Activated CD8-positive, alpha-beta memory T cell treated with anti-CD3 and anti-CD28 coated beads for 4 hours (primary cell): ENCODE data around the gene LITAF.
"Not testable (repeated sequence)": the region's sequence is repeated elsewhere in the genome, so short reads cannot be mapped to it uniquely, and the experiment has no call there.

ENCODE experiments used
- DNase-seq, 2 donors: peaks; one replicate each; pipeline ENCODE4 v3.0.0-alpha.2; 2020; ENCODE audit warnings: low read depth in 2 of 2

The LITAF gene

DNA sequence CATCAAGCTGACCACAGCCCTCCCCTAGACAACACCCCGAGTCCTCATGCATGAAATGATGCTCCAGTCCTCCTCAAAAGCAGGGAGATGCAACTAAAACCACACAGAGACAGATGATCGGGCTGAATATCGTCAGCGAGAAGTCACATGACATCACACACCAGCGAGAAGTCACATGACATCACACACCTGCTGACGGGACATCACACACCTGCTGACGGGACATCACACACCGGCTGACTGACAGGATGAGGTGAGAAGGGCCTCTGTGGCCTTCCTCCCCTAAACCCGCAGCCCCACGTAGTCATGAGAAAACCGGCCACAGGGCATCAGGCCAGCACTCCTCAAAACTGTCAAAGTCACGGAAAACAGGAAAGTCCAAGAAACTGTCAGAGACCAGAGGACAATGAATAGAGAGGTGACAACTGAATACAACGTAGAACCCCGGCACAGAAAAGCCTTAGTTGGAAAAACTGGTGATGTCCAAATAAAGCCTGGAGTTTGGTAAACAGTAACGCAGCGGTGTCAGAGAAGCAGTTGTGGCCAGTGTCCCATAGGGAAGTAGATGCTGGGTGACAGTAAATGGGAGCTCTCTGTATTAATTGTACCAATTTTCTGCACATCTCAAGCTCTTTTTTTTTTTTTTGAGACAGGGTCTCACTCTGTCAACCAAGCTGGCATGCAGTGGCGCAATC is 14.3 kb downstream of the LITAF start:
- peak in 1 of 2 donors; percentile 51 for DNase-seq

DNA sequence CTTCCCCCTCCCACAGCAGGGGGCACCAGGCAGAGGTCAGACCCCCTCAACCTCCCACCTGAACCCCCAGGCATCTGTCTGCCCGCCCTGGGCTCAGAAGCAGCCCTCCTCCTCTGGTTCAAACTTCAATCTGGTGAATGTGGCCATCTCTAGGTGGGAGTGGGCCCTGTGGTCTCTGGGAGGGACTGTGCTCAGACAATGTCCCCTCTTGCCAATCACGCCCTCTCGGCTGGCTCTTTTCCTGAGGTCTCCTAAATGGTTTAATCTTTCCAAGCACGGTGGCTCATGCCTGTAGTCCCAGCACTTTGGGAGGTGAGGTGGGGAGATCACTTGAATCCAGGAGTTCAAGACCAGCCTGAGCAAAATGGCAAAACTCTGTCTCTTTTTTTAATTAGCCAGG is 15.2 kb downstream of the LITAF start:
- no peak for DNase-seq

DNA sequence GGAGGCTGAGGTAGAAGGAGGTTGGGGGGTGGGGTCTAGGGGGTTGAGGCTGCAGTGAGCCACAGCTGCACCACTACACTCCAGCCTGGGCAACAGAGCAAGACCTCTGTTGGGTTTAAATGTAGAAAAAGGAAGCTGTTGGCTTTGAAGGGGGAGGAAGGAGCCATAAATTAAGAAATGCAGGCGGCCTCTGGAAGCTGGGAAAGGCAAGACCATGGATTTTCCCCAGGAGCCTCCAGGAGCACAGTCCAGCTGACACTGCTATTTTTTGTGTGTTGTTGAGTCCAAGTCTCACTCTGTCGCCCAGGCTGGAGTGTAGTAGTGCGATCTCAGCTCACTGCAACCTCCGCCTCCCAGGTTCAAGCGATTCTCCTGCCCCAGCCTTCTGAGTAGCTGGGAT is 15.9 kb downstream of the LITAF start:
- DNase-seq = no peak

DNA sequence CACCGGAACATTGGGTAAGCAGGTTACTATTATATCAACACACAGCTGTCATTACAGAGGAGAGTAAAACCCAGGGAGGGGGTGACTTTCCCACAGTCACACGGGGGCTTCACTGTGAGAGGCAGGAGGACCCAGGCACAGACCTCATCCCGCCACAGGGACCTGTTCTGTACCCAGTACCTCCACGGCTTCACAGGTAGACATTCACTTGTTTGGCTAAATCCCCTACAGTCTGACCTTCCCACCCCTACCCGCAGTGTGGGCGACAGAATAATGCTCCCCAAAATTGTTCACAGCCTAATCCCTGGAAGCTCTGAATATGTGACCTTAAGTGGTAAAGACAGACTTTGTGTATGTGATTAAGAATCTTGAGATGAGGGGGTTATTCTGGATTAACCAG is 16.5 kb downstream of the LITAF start:
- DNase-seq = no peak

DNA sequence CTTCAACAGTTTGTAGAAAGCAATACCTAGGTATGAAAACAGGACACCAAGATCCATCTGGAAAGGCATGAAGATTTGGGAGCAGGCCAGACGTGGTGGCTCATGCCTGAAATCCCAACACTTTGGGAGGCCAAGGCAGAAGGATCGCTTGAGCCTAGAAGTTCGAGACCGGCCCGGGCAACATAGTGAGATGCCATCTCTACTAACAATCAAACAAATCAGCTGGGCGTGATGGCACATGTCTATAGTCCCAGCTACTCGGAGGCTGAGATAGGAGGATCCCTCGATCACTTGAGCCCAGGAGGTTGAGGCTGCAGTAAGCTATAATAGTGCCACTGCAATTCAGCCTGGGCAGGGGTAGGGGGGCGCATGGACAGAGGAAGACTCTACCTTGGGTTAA is 20.3 kb downstream of the LITAF start:
- no peak for DNase-seq

DNA sequence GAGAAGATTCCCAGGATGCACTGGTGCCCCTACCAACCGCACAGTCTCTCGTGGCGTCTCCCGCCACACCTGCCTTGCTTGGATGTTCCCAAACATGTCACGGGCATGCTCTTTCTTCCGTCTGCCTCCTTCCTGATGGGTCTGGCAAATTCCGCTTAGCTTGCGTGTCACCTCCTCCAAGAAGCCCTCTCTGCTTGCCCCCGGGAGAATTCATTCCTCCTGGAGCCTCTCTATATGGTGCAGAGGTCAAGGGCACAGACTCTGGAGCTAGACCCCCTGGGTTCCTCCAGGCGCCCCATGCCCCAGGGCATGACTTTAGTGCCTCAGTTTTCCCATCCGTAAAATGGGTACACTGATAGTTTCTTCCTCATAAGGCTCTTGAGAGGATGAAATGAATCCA is 21.1 kb downstream of the LITAF start:
- DNase-seq = no peak

DNA sequence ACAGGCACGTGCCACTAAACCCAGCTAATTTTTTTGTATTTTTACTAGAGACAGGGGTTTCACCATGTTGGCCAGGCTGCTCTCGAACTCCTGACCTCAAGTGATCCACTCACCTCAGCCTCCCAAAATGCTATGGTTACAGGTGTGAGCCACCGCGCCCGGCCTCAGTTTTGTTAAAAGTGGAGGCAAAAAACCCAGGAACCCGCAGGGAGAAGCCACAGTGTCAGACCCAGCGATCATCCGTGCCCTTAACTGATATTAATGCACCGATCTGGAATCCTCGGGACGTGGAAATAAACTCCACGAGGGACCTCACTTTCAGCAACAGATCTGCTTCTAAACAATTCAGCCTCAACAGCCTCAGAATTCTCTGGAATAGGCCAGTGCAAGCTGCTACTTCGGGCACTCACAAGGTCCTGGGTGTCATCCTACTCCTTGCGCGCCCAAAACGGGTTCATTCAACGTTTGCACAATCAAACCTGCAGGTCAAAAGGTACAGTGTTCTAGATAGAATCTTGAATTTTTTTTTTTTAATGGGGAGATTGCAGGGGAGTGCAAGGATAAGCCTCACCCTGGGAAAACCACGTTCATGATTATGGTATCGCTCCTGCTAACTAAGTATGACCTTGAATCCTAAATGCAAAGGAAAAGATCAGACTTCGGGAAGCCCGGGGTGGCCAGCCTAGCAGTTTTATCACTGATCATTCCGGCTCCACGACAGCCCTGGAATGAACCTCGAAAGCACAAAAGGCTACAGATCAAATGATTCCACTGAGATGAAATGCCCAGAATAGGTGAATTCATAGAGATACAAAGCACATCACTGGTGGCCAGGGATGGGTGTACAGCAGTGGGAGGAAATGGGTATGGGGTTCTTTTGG is 22.4 kb downstream of the LITAF start:
- DNase-seq = no peak

DNA sequence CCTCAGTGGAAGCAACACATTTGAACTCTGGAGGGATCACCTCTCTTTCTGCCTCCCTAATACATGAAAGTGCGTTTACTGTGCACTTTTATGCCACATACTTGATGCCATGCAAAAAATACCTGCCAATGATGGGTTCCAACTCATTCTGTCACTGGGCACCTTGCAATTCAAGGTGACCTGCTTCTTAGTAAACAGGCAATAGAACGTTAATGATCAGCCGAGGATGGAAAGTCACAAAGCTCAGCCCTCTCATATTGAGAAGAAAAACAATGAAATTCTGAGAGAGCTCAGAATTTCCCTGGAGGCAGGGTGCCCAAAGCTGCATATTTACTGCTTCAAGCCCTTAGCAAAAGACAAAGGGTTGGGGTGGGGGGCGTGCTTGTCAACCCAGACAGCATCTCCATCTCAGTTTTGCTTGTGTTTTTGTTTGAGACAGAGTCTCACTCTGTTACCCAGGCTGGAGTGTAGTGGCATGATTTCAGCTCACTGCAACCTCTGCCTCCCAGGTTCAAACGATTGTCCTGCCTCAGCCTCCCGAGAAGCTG is 23.2 kb downstream of the LITAF start:
- no peak for DNase-seq

DNA sequence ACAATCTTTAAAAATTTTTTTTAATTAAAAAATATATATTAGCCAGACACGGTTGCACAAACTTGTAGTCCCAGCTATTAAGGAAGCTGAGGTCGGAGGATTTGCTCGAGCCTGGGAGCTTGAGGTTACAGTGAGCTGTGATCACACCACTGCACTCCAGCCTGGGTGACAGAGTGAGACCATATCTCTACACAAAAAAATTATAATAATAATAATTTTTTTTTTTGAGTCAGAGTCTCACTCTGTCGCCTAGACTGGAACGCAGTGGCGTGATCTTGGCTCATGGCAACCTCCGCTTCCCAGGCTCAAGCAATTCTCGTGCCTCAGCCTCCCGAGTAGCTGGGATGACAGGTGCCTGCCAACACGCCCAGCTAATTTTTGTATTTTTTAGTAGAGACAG is 23.8 kb downstream of the LITAF start:
- DNase-seq = no peak

DNA sequence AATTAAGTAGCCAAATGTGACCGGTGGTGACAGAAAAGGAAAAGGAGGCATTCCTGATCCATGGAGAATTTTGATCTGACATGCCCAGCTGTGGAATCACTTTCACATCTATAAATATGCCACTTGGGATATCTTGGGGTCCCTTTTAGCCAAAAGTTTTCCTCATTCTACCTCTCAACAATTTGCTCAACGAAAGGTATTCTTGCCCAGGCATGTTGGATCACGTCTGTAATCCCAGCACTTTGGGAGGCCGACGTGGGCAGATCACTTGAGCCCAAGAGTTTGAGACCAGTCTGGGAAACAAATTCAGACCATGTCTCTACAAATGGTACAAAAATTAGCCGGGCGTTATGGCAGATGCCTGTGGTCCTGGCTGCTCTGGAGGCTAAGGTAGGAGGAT is 24.3 kb downstream of the LITAF start:
- DNase-seq = no peak

DNA sequence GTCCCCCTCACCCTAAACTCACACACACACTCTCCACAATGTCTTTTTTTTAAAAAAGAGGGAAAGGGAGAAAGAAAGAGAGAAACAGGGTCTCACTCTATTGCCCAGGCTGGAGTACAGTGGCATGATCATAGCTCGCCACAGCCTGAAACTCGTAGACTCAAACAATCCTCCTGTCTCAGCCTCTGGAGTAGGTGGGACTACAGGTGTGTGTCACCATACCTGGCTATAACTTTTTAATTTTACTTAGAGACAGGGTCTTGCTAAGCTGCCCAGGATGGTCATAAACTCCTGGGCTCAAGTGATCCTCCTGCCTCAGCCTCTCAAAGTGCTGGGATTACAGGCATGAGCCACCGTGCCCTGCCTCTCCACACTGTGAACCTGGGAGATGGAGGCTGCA is 24.9 kb downstream of the LITAF start:
- DNase-seq = no peak

DNA sequence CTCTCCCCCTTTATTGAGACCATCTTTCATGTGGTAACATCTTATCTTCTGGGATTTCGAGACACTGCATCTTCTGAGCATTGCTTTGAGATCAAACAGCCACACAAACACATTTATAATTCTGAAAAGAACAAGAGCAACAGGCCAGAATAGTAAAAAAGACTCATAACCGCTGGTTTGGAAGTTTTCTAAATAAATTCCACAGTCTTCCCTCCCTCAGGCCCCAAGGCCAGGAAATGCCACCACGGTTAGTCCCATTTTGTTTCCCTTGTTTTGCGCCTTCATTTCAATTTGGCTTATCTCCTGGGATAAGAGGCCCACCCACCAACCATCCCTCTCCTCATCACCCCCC is 25.3 kb downstream of the LITAF start:
- DNase-seq = no peak

DNA sequence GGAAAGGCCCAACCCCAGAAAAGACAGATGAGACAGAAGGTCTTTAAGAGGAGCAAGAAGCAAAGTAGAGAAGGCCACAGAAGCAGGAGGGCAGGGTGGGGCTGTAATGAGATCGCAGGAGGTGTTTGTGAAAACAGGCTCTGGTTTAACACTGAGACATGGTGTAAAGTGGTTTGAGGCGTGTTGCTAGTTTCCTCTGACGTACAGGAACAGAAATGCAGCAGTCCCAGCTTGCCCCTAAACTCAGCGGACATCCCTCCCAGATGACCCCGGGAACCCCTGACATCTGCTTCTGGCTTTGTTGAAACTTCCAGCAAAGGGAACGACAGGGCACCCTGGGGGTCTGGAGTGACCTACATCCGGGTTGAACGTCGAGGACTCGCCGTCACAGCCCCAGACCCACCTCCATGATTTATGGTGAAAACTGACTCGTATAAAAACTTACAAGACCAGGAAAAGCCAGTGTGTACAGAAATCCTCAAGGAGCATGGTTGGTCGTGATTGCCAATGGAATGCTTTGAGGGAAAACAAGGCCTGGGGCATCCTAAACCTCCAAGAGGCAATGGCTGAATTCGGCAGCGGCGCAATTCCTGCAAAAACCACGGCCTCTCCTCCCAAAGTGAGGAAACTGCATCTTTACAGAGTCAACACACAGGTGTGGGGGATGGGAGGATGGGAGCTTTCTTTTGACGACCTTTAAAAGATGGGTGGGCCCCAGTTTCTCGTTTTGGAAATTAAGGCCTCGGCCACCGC is 25.8 kb downstream of the LITAF start:
- DNase-seq = peak; percentile 35 to 41

DNA sequence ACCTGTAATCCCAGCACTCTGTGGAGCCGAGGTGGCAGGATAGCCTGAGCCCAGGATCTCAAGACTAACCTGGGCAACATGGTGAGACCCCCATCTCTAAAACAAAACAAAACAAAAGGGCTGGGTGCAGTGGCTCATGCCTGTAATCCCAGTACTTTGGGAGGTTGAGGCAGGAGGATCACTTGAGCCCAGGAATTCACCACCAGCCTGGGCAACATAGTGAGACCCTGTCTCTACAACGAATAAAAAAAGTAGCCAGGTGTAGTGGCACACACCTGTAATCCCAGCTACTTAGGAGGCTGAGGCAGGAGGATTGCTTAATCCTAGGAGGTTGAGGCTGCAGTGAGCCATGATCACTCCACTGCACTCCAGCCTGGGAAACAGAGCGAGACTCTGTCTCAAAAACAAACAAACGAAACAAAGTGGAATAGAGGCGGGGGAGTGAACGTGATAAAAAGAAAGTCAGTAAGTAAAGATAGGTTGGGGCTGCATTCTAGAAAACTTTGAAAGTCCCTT is 28.4 kb downstream of the LITAF start:
- DNase-seq = not testable (repeated sequence)

DNA sequence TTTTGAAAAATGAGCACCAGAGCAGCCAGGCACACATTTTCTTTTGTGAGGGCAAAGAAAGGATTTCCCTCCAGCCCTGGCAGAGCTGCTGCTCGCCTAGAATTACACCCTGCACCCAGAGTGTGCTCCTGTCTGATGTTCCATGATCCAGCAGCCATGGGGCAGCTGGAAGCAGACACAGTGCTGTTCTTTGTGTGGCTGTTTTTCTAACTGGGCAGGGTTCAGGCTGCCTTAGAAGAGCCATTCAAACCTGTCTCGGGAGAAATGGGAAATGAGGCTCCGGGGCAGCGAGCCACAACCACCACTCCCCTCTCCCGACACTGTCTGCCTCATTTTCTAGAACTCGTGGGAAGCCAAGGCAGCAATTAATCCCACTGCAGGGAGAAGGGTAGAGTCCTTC is 28.9 kb downstream of the LITAF start:
- no peak for DNase-seq

DNA sequence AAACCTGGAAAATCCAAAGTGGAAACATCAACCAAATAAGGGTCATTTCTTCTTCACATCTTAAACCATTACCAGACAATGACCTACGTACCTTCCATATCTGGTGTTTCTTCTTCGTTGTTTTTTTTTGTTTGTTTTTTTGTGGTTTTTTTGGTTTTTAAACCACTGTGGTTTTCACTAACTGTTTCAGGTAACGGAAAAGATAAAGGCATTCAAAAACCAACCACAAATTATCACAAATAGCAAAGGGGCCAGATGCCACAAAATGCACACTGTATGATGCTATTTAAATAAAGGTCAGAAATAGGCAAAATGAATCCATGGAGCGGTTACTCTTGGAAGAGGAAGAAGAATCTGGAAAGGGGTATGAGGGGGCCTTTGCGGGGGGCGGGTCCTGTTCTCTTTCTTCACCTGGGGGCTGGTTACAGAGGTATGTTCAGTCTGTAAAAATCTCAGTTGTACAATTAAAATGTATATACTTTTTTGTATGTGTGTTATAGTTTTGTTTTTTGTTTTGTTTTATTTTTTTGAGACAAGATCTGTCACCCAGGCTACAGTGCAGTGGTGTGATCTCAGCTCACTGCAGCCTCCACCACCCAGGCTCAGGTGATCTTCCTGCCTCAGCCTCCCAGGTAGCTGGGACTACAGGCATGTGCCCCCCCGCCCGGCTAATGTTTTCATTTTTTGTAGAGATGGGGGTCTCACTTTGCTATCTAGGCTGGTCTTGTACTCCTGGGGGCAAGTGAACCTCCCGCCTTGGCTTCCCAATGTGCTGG is 29.6 kb downstream of the LITAF start:
- DNase-seq = no peak

DNA sequence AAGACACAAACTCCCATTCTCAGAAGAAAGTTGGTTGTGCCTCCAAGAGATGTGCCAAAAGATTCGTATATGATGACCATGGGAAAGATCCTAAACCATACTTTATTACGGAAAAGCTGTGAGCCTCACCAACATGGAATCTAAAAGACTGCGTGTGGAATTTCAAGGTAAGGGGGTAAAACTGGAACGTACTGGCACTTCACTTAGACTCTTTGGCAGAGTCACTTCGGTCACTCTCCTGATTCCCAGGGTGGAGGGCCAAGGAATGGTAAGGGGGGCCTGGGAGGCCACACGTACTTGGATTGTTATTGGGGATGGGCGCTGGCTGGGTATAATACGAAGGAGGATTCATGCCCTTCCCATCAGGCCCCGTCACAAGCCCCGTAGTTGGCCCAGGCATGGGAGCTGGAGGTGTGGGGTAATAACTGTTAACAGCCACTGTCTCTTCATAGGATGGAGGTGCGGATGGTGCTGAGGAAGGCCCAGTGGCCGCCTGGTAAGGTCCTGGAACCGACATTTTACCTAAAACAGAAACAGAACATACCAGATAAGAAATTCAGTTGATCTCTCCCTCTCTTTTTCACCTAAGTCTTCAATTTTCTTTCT is 30.4 kb downstream of the LITAF start:
- no peak for DNase-seq

DNA sequence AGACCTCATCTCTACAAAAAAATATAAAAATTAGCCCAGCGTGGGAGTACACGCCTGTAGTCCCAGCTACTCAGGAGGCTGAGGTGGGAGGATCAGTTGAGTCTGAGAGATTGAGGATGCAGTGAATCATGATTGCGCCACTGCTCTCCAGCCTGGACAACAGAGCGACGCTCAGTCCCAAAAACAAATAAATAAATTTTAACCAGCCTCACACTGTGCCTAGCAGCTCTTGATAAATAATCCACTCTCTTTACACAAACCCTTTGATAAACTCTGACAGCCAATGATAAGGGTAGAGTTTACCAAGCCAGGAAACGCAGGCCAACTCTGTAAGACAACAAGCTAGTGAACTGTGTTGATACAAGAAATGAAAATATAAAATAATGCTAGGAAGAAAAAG is 32.7 kb downstream of the LITAF start:
- DNase-seq = no peak

DNA sequence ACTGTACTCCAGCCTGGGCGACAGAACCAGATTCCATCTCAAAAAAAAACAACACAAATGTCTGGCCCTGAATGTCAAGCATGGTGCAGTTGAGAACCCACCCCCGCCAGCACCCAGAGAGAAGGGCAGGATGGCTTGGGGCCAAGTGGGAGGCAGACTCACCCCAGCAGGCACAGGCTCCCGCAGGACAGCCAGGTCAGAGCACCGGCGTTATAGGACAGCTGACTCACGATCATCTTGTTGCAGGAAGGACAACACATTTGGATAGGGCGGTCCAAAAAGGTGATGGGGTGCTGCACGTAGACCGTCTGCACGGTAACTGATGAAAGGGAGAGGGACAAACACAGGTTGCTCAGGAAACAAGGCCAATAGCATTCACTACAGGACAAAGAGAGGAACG is 33.3 kb downstream of the LITAF start:
- no peak for DNase-seq

DNA sequence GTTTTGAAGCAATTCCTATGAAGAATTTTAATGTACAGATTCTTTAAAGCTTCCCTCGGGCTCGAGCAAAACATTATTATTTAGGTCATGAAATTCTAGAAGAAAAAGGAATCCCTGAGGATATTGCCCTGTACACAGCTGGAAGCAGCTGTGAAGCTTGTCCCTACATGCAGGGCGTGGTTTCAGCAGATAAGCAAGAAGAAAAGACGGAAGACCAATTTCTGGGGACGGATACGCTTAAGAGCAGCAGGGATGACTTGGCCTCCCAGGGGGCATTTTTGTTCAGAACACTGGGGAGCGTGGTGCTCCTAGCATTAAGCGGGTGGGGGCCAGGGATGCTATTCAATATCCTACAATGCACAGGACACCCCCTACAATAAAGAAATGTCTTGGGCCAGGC is 34.3 kb downstream of the LITAF start:
- DNase-seq = no peak

DNA sequence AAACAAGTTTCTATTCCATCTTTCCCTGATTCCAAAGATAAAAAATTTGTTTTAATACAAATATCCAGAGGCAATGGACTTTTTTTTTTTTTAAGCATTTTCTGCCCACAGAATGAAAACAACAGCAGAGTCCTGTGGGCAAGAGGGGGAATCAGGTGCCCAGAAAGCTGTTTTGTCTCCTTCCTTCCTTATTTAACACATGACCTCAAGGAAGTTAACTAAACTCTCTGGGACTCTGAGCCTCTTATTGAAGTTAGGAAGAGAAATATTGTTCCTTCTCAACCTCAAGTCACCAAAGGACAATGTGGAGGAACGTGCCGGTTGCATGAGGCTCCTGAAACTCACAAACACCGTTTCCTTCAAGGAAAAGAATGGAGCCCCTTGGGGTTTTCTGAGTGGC is 34.9 kb downstream of the LITAF start:
- no peak for DNase-seq
